Keratinocyte (primary cell): Measurements from ENCODE around the gene KLHL29.

Source experiments
- EZH2 ChIP-seq: IDR thresholded peaks from one replicate; pipeline ENCODE4 v1.6.1; 2012; ENCODE audit warnings: inconsistent platforms, mild to moderate bottlenecking, low read length, moderate library complexity
- TF ChIP-seq, protein P1 (sequence below), 3 experiments: IDR thresholded peaks in 1 of 3; conservative IDR thresholded peaks in 1 of 3; optimal IDR thresholded peaks in 1 of 3; 2 replicates in 2 of 3; 3 replicates in 1 of 3; pipeline versions ENCODE3 to v1.5.1; 2011; ENCODE audit warnings: low read length in 3 of 3, mild to moderate bottlenecking in 3 of 3, moderate library complexity in 2 of 3, control low read depth in 1 of 3, inconsistent platforms in 1 of 3; ENCODE audit not compliant: insufficient read depth in 2 of 3; ENCODE audit errors: extremely low read depth in 1 of 3

DNA sequence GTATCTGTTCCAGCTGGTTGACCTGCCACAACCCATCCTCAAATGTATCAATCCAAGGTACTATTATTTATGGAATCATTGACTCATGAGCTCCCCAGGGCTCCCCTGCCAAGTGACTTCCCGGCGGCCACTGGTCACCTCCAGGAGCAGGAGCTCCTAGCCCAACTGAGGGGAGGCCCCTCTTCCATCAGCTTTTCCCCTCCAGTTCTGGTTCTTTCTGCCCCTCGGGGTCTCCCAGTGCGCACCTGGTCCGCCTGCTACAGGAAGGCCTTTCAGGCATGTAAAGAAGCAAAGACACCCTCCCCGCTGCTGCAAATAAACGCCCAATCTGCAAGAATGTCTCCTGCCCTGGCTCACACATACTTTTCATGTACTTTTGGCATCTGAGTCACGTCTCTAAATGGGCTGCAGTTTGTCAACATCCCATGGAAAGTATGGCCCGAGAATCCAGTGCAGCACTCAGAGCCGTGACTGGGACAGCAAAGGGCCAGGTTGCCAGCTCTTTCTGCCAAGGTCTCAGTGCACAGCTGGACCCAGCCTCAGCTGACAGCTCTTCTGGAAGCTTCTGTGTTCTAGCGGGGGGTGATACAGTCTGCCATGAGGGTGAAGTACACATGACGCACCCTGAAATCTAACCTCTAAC, 41.4 kb downstream of the KLHL29 start:
- TF ChIP-seq, protein P1, sequence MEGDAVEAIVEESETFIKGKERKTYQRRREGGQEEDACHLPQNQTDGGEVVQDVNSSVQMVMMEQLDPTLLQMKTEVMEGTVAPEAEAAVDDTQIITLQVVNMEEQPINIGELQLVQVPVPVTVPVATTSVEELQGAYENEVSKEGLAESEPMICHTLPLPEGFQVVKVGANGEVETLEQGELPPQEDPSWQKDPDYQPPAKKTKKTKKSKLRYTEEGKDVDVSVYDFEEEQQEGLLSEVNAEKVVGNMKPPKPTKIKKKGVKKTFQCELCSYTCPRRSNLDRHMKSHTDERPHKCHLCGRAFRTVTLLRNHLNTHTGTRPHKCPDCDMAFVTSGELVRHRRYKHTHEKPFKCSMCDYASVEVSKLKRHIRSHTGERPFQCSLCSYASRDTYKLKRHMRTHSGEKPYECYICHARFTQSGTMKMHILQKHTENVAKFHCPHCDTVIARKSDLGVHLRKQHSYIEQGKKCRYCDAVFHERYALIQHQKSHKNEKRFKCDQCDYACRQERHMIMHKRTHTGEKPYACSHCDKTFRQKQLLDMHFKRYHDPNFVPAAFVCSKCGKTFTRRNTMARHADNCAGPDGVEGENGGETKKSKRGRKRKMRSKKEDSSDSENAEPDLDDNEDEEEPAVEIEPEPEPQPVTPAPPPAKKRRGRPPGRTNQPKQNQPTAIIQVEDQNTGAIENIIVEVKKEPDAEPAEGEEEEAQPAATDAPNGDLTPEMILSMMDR (optimal IDR thresholded peaks at IDR 0.05 in 1 of 3, IDR thresholded peaks at IDR 0.05 in 1 of 3, conservative IDR thresholded peaks at IDR 0.05 in 1 of 3; ENCODE audit: extremely low read depth in 1 of 3, insufficient read depth in 2 of 3, low read length in 3 of 3): no peak
- TF ChIP-seq EZH2: no peak
